GM18873 (cell line): ENCODE data around the gene CMC1.
A peak's percentile ranks its signal among the peaks of the same experiment; 100 is the strongest.
"Not testable (repeated sequence)": the region's sequence is repeated elsewhere in the genome, so short reads cannot be mapped to it uniquely, and the experiment has no call there.

Source experiments
- ATAC-seq: cut with Tn5 transposase; IDR thresholded peaks from one replicate; pipeline ENCODE4 v1.9.1; 2021; ENCODE audit warnings: mild to moderate bottlenecking, moderate library complexity, moderate number of reproducible peaks; ENCODE audit not compliant: unreplicated experiment, low FRiP score

CMC1 gene

DNA sequence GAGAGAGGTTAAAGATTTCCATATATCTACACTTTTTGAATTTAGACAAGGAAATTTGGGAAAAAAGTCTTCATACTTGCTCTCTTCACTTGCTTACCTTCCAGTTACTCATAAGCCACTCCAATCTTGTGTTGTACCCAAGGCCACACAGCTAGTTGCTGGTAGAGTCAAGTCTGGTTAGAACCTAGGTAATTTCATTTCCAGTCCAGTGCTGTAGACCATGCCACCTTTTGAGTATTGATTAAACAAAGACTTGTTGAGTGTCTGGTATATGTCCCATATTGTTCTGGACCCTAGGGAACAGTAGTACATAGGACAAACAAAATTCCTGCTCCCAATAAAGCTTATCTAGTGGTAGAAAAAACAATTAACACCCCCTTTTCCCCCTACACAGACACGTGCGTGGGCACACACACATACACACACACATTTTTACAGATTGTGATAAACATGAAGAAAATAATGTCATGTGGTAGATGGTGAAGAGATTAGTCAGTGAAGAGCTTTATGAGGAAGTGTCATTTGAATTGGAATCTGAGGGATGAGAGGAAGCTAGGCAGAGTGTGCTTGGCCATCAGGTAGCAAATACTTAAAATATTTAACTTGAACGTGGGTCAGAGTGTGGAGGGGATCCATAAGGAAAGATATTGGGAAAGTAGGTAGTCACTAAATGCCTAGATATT is 2.1 kb downstream of the CMC1 start:
- ATAC-seq, result no peak

DNA sequence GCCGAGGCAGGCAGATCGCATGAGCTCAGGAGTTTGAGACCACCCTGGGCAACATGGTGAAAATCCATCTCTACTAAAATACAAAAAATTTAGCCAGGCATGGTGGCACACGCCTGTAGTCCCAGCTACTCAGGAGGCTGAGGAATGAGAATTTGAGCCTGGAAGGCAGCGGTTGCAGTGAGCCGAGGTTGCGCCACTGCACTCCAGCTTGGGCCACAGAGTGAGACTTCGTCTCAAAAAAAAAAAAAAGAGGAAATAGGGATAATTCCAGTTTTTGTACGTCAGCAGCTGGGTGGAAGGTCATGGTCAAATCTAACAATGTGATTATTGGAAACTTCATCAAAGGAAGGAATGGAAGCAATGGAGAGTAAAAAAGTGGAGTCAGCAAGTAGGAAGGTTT is 3.1 kb downstream of the CMC1 start:
- no peak for ATAC-seq

DNA sequence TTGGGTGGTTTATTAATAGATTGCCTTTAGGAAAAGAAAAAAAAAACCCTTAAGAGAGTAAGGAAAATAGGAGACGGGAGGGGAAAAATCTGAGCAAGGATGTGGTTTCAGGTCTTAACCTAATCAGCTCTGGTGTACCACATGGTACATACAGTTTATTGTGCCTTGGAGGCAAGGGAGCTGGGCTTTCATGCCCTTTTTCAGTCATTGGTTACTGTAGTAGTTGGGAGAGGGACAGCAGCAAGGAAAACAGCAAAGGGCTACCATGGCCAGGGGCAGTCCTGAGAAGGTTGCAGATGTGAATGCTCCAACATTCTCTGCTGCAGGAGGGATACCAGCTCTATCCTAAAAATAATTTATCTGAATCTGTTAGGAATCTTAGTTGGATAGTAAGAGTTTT is 5.9 kb downstream of the CMC1 start:
- no peak for ATAC-seq

GRCh38 chr3:28250999-28251398 is 9.6 kb downstream of the CMC1 start:
- no peak for ATAC-seq

DNA sequence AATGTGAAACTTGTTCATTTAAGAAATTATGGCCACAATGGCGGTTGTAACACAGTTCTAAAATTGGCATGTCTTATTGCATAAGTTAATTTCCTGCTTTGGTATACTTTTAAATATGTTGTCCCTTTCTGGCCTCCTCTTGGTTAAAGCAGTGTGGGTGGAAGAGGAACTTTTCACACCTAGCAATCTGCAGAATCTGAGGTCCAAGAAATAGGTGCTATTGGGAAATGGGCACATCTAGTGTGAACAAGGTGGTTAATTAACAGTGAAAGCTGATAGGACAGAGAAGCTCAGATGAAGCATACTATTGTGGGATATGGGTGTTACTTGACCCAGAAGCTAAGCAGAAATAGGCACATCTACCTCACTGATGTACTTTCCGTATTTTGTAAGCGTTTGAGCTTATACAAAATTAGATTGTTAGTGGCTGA is 10.6 kb downstream of the CMC1 start:
- no peak for ATAC-seq

- ATAC-seq, result no peak
These were observed 11.8 kb downstream of the CMC1 start for GRCh38 chr3:28253040-28253715.

- no peak for ATAC-seq
These were observed 20.6 kb downstream of the CMC1 start for GRCh38 chr3:28262001-28262400.

GRCh38 chr3:28265641-28266040 is 24.2 kb downstream of the CMC1 start:
- ATAC-seq, result no peak

DNA sequence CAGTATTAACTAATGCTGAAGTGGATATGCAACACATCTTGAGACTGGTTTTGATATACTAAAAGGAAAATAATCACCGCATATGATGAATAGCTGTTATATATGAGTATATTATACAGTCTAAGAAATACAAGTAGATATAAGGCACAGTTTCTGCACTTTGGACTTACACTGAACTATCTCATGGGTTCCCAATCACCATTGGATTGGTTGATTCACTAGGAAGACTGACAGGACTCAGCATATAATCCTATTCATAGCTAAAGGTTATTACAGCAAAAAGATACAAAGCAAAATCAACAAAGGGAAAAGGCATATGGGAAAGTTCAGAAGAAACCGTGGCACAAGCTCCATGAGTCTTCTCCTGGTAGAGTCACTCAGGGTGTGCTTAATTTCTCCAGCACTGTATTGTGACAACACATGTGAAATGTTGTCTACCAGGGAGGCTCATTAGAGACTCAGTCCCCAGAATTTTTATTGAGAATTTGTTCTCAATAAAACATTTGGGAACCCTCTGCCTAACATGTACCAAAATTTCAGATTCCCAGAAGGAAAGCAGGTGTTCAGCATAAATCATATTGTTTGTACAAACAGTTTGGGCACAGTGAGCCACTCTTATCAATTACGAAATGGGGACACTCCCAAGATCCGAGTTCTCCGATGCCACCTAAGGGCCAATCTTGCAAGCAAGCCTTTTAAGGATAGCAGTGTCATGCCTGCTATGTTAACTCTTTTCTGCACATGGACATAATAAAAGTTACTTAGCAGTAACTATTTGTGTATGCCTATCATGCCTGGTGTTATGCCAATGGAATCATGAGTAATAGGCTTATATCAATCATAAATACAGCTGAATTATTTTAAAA is 26.8 kb downstream of the CMC1 start:
- ATAC-seq, result no peak

DNA sequence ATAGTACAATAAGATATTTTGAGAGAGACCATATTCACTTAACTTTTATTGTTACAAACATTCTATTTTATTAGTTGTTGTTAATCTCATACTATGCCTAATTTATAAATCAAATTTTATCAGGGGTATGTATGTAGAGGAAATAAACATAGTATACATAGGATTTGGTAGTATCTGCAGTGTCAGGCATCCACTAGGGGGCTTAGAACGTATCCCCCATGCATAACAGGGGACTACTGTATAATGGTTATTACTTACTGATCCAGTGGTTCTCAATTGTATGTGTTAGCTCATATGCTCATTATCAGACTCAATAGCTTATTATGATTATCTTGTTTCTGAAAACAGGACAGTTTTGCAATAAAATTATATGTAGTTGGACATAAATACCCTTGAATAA is 27.6 kb downstream of the CMC1 start:
- ATAC-seq, result no peak

- not testable (repeated sequence) for ATAC-seq
These were observed 28.5 kb downstream of the CMC1 start for GRCh38 chr3:28269884-28270283.

DNA sequence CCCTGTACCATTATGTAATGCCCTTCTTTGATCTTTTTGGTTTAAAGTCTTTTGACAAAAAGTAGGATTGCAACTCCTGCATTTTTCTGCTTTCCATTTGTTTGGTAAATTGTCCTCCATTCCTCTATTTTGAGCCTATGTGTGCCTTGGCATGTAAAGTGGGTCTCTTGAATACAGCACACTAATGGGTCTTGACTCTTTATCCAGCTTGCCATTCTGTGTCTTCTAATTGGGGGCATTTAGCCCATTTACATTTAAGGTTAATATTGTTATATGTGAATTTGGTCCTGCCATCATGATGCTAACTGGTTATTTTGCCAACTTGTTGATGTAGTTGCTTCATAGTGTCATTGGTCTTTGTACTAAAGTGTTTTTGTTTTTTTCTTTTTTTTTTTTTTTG is 32.4 kb downstream of the CMC1 start:
- ATAC-seq, result no peak

GRCh38 chr3:28278918-28279317 is 37.5 kb downstream of the CMC1 start:
- no peak for ATAC-seq

GRCh38 chr3:28279770-28280169 is 38.4 kb downstream of the CMC1 start:
- ATAC-seq, result no peak

GRCh38 chr3:28280781-28281180 is 39.4 kb downstream of the CMC1 start:
- ATAC-seq, result no peak

GRCh38 chr3:28286595-28286994 is 45.2 kb downstream of the CMC1 start:
- peak; percentile 89 for ATAC-seq

DNA sequence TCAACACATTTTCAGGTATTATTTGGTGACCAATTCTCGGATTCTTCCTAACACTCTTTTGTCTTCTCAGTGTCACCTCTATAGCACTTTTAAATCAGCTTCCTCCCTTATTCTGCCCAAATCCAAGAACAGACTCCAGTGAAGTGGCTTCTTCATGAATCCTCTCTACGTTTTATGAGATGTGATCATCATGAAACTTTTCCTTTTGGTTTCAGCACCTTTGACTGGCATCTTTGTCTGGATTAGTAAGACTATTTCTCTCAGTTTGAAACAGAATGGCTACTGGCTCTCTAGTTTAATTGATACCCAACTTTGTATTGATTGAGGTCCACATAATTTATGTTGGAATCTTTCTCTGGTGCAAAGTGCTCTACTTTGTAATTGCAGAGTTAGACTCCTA is 45.6 kb downstream of the CMC1 start:
- ATAC-seq, result no peak

DNA sequence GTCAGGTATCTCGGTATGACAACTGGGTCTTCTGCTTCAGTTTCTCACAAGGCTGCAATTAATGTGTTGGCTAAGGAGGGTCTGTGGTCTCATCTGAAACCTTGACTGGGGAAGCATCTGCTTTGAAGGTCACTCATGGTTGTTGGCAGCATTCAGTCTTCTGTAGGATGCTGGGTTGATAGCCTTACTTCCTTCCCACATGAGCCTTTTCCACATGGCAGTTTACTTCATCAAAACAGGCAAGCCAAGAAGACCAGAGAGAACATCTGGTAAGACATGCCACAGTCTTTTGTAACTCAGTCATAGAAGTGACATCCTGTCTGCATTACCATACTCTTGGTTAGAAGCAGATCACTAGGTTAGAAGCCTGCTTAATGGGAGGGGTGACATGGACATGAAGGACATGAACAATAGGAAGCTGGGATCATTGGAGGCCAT is 49.5 kb downstream of the CMC1 start:
- ATAC-seq, result no peak

DNA sequence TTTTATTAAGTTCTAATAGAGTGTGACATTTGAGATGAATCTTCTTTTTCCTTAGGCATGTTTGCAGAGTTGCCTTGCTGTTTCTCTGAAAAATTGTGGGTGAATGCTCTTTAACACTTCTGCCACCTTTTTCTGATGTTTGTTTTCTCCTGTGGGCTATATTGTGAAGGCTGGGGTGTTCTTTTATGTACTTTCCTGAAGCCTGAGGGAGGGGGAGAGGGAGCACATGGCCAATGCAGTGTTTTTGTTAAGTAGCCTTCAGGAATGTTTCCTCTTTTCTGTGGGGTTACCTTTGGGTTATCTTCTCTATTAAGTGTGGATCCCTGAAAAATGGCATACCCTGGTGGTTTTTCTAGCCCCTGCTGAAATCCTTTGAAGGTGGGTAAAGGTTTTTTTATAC is 50.2 kb downstream of the CMC1 start:
- no peak for ATAC-seq

DNA sequence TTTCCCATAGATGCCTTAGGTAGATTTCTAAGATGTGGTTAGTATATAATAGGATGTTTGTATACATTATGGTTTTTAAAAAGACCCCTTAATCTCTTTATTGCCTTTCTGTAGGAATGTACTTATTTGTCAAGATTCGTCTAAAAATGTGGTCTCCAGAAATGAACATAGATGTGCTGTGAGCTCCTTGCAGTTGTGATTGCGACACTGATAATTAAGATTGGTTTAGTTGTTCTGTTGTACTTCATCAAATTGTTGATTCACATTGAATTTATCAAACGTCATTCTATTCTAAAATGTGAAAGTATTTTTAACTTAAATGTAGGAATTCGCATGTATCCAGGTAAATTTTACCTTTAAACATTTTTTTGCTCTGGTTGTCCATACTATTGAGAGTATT is 51.2 kb downstream of the CMC1 start:
- no peak for ATAC-seq

- no peak for ATAC-seq
These were observed 53.4 kb downstream of the CMC1 start for GRCh38 chr3:28294667-28295413.
